HG03159 (cell line): Measurements from ENCODE around the gene PLAAT2.
"Not testable (repeated sequence)": the region's sequence is repeated elsewhere in the genome, so short reads cannot be mapped to it uniquely, and the experiment has no call there.

Source experiments
- ATAC-seq: cut with Tn5 transposase; IDR thresholded peaks from one replicate; pipeline ENCODE4 v1.9.1; 2021; ENCODE audit warnings: mild to moderate bottlenecking, moderate library complexity; ENCODE audit not compliant: unreplicated experiment

PLAAT2 gene

GRCh38 chr11:63563201-63564055 is at the start of gene PLAAT2:
TSS of gene PLAAT2 (minus strand) at chr11:63563379. CDS start at chr11:63563324, 55 bp downstream.
- ATAC-seq = no peak

GRCh38 chr11:63612181-63612580 is 49.0 kb upstream of the PLAAT2 start:
- no peak for ATAC-seq

DNA sequence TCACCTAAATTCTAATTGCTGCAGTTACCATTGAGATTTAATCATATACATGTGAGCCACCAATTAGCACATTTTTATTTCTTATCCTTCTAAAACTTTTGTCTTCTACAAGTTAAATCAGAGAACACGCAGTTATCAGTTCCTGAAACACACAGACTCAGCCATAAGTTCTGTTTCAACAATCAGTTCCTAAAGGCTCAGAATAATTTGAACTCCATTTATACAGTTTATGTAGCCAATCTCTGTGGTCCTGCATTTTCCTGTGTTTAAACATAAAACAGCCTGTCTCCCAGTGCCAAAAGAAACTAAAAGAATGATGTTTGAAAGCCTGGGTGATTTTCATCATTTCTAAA is 48.2 kb upstream of the PLAAT2 start:
- ATAC-seq = no peak

DNA sequence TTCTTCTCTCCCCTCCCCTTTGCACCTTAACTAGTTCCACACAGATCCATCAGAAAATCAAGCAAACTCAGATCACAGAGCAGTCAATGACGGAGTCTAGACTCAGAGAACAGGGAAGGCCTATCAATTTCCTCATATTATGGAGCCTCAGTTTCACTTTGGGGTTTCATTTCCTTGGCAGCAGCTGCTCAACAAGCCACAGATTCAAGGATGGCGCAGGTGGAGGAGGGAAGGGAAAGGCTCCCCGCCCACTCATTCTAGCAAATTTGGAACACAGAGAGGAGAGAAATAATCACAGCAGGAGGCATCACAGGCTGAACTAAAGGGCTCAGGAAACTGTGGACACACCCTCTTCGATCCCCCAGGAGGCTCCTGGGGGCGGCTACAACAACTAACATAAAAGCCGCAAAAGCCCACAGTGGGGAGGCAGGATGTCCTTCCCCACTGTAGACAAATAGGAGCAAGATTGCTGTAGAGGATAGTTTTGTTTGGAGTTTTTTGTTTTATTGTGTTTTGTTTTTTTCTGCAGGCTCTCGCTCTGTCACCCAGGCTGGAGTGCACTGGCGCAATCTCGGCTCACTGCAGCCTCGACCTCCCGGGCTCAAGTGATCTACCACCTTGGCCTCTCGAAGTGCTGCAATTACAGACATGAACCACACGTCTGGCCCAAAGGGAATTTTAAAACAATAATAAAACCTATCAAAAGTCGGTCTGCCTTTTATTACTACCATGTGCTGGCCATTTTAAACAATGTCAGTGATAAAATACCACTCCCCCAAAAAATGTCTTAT is 47.6 kb upstream of the PLAAT2 start:
- ATAC-seq = no peak

DNA sequence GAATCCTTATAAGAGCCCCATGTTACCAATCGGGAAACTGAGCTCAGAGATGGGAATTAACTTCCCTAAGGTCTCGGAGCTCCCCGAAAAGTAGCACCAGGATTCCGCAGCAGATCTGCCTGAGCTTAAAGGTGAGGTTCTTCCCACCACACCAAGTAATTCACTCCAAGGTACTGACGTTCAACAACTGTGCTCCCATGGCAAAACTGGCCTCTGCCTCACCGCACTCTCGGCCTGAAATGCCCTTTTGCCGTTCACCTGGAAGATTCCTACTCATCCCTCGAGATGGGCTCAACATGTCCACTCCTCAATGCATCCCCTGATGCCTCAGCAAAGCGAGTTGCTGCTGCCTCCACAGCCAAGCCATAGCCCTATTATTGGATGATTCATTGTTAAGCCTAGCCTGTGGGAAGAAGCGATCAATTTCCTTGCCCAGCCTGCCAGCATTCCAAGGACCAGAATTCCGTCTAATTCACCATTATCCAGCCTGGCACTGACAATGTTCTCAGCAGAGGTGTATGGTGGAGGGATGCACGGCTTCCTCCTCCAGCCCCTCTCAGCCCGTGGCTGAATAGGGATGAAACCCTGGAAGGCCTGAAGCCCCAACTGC is 46.9 kb upstream of the PLAAT2 start:
- no peak for ATAC-seq

GRCh38 chr11:63609536-63609935 is 46.4 kb upstream of the PLAAT2 start:
- ATAC-seq = no peak

GRCh38 chr11:63608353-63609345 is 45.5 kb upstream of the PLAAT2 start:
- ATAC-seq = no peak

GRCh38 chr11:63603180-63603518 is 40.0 kb upstream of the PLAAT2 start:
- ATAC-seq = no peak

DNA sequence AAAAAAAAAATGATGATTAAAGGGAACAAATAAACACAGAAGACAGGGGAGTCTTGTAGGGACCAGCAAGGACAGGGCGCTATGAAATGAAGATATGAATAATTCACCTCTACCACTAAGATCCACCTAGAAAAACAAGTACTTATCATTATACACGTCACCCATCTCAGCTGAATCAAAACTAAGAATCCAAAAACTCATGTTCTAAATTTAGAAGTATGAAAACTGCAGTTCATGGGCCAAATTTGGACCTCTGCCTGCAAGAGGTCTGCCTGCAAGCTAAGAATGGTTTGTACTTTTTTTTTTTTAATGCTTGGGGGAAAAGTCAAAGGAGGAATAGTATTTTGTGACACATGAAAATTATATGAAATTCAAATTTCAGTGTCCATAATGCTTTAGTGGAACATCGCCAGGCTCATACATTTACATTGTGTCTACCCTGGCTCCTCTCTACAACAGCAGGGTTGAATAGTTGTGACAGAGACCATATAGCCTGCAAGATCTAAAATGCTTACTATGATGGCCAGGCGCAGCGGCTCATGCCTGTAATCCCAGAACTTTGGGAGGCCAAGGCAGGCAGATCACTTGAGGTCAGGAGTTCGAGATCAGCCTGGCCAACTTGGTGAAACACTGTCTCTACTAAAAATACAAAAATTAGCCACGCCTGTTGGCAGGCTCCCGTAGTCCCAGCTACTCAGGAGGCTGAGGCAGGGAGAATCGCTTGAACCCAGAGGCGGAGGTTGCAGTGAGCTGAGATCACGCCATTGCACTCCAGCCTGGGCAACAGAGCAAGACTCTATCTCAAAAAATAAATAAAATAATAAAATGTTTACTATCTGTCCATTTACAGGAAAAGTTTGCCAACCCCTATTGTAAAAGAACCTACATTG is 39.4 kb upstream of the PLAAT2 start:
- ATAC-seq = not testable (repeated sequence)

GRCh38 chr11:63599211-63600122 is 36.3 kb upstream of the PLAAT2 start:
- no peak for ATAC-seq

DNA sequence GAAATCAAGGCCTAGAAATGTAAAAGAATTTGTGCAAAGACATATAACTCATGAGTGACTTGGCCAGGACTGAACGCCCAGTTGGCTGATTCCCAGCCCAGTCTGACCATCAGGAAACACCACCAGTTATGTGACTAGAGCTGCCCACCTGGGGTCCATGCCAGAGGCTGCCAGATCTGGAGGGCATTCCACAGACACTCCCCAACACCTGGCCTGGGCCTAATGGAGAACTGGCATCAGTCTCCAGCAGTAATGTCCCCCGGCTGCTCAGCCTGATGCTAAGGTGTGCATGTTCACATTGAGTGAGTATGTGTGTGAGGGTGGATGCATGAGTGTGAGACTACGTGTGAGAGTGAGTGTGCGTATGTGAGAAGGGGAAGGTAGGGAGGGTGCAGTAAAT is 35.4 kb upstream of the PLAAT2 start:
- no peak for ATAC-seq

DNA sequence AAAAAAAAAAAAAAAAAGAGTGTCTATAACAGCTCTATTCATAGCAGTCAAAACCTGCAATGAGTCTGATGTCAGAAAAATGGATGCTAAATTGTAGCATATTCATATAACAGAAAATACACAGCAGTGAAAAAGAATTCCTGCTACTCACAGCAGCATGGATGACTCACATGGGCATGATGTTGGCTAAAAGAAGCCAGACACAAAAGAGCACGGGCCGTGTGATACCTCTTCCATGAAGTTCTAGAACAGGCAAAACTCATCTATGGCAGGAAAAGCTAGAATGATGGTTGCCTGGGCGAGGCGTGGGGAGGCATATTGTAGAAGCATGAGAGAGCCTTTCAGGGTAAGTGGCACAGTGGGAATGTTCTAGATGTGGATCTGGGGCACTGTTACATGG is 32.1 kb upstream of the PLAAT2 start:
- ATAC-seq = no peak

- ATAC-seq = no peak
Measured at GRCh38 chr11:63592975-63593395, 29.8 kb upstream of the PLAAT2 start.

GRCh38 chr11:63590024-63590788 is 27.0 kb upstream of the PLAAT2 start:
- ATAC-seq = no peak

GRCh38 chr11:63589000-63589399 is 25.8 kb upstream of the PLAAT2 start:
- no peak for ATAC-seq

DNA sequence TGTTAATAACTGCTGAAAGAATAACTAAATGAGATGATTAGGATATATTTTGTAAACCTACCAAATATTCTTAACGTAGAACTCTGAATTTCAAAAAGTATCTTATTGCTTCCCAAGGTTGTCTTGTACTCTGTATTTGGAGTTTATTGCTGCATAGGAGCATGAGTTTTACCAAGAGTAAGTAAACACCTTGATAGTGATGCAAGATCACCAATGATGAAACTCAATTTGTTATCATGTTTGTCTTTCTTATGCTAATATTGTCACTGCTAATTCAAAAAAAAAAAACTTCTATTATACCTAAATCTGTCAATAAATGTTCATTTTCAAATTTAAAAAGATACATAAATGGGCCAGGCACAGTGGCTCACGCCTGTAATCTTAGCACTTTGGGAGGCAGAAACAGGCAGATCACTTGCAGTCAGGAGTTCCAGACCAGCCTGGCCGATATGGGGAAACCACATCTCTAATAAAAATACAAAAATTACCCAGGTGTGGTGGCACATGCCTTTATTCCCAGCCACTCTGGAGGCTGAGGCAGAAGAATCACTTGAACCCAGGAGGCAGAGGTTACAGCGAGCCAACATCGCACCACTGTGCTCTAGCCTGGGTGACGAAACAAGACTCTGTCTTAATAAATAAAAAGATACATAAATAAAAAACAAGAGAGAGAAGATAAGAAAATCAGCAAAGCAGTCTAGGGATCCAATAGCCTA is 23.4 kb upstream of the PLAAT2 start:
- no peak for ATAC-seq

- ATAC-seq = no peak
Measured at GRCh38 chr11:63583357-63583677, 20.1 kb upstream of the PLAAT2 start.
